GM12873 (cell line): ENCODE results near the gene CORO6.

Experiments
- TF ChIP-seq, protein P1 (sequence below): IDR thresholded peaks from 2 replicates; pipeline ENCODE4 v1.5.1; 2012; ENCODE audit warnings: low read depth, mild to moderate bottlenecking, moderate library complexity, low read length, control low read depth; ENCODE audit not compliant: insufficient read depth; ENCODE audit errors: missing control alignments

CORO6 gene

GRCh38 chr17:29648005-29648404, 25.3 kb upstream of the CORO6 start:
- TF ChIP-seq, protein P1, sequence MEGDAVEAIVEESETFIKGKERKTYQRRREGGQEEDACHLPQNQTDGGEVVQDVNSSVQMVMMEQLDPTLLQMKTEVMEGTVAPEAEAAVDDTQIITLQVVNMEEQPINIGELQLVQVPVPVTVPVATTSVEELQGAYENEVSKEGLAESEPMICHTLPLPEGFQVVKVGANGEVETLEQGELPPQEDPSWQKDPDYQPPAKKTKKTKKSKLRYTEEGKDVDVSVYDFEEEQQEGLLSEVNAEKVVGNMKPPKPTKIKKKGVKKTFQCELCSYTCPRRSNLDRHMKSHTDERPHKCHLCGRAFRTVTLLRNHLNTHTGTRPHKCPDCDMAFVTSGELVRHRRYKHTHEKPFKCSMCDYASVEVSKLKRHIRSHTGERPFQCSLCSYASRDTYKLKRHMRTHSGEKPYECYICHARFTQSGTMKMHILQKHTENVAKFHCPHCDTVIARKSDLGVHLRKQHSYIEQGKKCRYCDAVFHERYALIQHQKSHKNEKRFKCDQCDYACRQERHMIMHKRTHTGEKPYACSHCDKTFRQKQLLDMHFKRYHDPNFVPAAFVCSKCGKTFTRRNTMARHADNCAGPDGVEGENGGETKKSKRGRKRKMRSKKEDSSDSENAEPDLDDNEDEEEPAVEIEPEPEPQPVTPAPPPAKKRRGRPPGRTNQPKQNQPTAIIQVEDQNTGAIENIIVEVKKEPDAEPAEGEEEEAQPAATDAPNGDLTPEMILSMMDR = no peak

GRCh38 chr17:29645515-29646051, 22.9 kb upstream of the CORO6 start:
- TF ChIP-seq, protein P1 = no peak

DNA sequence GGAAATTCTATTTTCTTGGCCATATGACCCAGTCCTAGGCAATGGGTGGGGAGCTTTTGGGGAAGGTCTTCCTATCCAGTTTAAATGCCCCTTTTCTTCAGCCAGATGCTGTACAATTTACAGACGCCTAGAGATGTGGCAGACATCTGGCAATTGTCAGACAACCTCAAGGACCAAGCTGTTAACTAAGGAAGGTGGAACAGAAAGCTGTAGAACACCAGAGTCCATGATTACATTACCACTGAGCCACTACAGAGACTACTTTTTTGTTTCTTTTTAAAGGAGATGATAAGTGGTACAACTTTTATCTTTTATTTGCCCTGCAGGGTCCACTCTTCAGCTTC, 21.1 kb upstream of the CORO6 start:
- TF ChIP-seq, protein P1 = no peak

- TF ChIP-seq, protein P1 = no peak
These were observed 19.5 kb upstream of the CORO6 start for GRCh38 chr17:29642171-29642611.

- TF ChIP-seq, protein P1 = no peak
These were observed 18.4 kb upstream of the CORO6 start for GRCh38 chr17:29640981-29641642.

GRCh38 chr17:29640413-29640812, 17.7 kb upstream of the CORO6 start:
- TF ChIP-seq, protein P1 = no peak

- TF ChIP-seq, protein P1 = no peak
These were observed 11.2 kb upstream of the CORO6 start for GRCh38 chr17:29633886-29634285.
